ENCODE measurements around the gene PCDHGA7. TPM values are rescaled to one million over a fixed set of nuclear protein-coding genes. Genes with fewer than 3 reads are reported as not detected.
A peak's percentile ranks its signal among the peaks of the same experiment; 100 is the strongest.
"Not testable (repeated sequence)": the region's sequence is repeated elsewhere in the genome, so short reads cannot be mapped to it uniquely, and the experiment has no call there.

PCDHGA7 gene
- polyA plus RNA-seq (ENCODE audit: insufficient read length in 3 of 3): 1 to 10 TPM; 1.6 to 2.3 (median 2.2) TPM

DNA sequence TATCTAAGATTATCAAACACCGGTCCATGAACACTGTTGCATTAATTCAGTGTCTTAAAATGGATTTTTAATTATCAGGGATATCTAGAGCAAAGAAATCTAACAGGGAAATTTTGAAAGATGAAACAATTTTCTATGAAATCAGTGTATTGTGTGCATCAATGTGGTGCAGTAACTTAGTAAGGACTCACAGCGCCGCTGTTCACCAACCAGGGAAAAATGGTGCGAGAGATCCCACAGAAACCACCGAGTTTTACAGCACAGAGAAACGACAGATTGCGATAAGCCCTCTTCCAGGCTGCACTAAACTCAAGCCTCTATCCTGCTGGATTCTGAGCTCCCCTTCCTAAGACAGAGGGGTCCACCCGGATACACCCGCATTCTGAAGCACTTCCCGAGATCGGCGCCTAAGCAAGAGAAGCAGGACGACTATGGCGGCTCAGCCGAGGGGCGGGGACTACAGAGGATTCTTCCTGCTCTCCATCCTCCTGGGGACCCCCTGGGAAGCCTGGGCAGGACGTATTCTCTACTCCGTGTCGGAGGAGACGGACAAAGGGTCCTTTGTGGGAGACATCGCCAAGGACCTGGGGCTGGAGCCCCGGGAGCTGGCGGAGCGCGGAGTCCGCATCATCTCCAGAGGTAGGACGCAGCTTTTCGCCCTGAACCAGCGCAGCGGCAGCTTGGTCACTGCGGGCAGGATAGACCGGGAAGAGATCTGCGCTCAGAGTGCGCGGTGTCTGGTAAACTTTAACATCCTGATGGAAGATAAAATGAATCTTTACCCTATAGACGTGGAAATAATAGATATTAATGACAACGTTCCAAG lies at the start of gene PCDHGA7:
PCDHGA7 (plus strand) TSS at position 274 of the 826 bp plus-strand sequence; CDS start at position 432, 158 bp downstream.
- DNase-seq (ENCODE audit: low read depth in 3 of 3, low spot score in 2 of 3): no peak

GRCh38 chr5:141338538-141339306 lies 43.8 kb upstream of the PCDHGA7 start, which contains the start of gene PCDHGA2:
PCDHGA2 (plus strand) TSS chr5:141338760.
- peak in 2 of 3 donors; percentile 25 to 43 for DNase-seq (ENCODE audit: low read depth in 3 of 3, low spot score in 2 of 3)

- not testable (repeated sequence) for DNase-seq (ENCODE audit: low read depth in 3 of 3, low spot score in 2 of 3)
These were observed 41.7 kb upstream of the PCDHGA7 start for GRCh38 chr5:141340781-141341354.

- DNase-seq (ENCODE audit: low read depth in 3 of 3, low spot score in 2 of 3): no peak
These were observed 39.8 kb upstream of the PCDHGA7 start for GRCh38 chr5:141342773-141343172.

- no peak for DNase-seq (ENCODE audit: low read depth in 3 of 3, low spot score in 2 of 3)
These were observed 39.1 kb upstream of the PCDHGA7 start, which contains the start of gene PCDHGA3 for GRCh38 chr5:141343242-141343952. PCDHGA3 (plus strand) TSS chr5:141343829; CDS start chr5:141344034, 205 bp downstream.

GRCh38 chr5:141343953-141344463 lies 38.5 kb upstream of the PCDHGA7 start:
- no peak for DNase-seq (ENCODE audit: low read depth in 3 of 3, low spot score in 2 of 3)

- no peak for DNase-seq (ENCODE audit: low read depth in 3 of 3, low spot score in 2 of 3)
These were observed 37.2 kb upstream of the PCDHGA7 start for GRCh38 chr5:141345327-141345726.

DNA sequence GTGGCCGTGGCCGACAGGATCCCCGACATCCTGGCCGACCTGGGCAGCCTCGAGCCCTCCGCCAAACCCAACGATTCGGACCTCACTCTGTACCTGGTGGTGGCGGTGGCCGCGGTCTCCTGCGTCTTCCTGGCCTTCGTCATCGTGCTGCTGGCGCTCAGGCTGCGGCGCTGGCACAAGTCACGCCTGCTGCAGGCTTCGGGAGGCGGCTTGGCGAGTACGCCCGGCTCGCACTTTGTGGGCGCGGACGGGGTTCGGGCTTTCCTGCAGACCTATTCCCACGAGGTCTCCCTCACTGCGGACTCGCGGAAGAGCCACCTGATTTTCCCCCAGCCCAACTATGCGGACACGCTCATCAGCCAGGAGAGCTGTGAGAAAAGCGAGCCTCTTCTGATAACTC lies 36.5 kb upstream of the PCDHGA7 start:
- DNase-seq (ENCODE audit: low read depth in 3 of 3, low spot score in 2 of 3): not testable (repeated sequence)

- no peak for DNase-seq (ENCODE audit: low read depth in 3 of 3, low spot score in 2 of 3)
These were observed 32.5 kb upstream of the PCDHGA7 start, which contains the start of gene PCDHGB1 for GRCh38 chr5:141349917-141350619. PCDHGB1 (plus strand) TSS chr5:141350099; CDS start chr5:141350261, 162 bp downstream.

GRCh38 chr5:141351591-141351990 lies 31.0 kb upstream of the PCDHGA7 start:
- no peak for DNase-seq (ENCODE audit: low read depth in 3 of 3, low spot score in 2 of 3)

DNA sequence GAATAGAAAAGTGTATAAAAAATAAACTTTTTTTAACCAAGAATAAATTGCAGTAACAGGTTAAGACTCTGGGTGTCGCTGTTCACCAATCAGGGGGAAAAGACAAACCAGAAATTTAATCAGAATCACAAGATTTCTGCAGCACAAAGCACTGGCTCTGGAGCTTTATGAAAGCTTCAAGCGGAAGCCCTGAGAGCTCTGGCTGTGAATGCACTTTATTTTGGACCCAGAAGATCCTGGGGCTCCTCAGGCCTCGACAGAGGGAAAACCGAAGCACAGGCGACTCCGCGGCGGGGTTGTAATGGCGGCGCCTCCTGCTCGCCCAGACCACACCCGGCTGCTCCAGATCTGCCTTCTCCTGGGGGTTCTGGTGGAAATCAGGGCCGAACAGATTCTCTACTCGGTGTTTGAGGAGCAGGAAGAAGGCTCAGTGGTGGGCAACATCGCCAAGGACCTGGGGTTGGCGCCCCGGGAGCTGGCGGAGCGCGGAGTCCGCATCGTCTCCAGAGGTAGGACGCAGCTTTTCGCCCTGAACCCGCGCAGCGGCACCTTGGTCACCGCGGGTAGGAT lies 27.6 kb upstream of the PCDHGA7 start, which contains the start of gene PCDHGA4:
PCDHGA4 (plus strand) TSS at position 122 of the 570 bp plus-strand sequence; CDS start at position 209, 87 bp downstream.
- DNase-seq (ENCODE audit: low read depth in 3 of 3, low spot score in 2 of 3): no peak

- no peak for DNase-seq (ENCODE audit: low read depth in 3 of 3, low spot score in 2 of 3)
These were observed 26.9 kb upstream of the PCDHGA7 start for GRCh38 chr5:141355641-141356040.

- DNase-seq (ENCODE audit: low read depth in 3 of 3, low spot score in 2 of 3): no peak
These were observed 26.4 kb upstream of the PCDHGA7 start for GRCh38 chr5:141356133-141356532.

GRCh38 chr5:141356950-141357349 lies 25.6 kb upstream of the PCDHGA7 start:
- no peak for DNase-seq (ENCODE audit: low read depth in 3 of 3, low spot score in 2 of 3)

GRCh38 chr5:141359790-141360426 lies 22.6 kb upstream of the PCDHGA7 start, which contains the start of gene PCDHGB2:
PCDHGB2 (plus strand) TSS chr5:141359994; CDS start chr5:141360136, 142 bp downstream.
- no peak for DNase-seq (ENCODE audit: low read depth in 3 of 3, low spot score in 2 of 3)

- no peak for DNase-seq (ENCODE audit: low read depth in 3 of 3, low spot score in 2 of 3)
These were observed 21.9 kb upstream of the PCDHGA7 start for GRCh38 chr5:141360685-141361084.

DNA sequence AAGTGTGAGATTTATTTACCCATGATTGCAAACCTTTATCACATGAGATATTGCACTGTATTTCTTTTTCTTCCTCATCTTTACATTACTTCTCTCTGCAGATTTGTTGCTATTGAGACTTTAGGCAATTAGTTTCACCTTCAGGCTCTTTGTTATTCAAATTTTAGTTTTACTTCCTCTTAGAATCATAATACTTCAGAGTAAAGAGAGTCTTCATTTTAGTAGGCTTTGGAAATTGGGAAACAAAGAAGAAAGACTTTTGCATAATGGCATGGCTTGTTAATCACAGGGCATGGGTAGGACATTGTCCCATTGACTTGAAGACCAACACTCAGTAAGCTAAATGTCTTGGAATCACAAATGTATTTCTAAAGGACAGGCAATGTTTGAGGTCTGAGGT lies 19.8 kb upstream of the PCDHGA7 start:
- no peak for DNase-seq (ENCODE audit: low read depth in 3 of 3, low spot score in 2 of 3)

DNA sequence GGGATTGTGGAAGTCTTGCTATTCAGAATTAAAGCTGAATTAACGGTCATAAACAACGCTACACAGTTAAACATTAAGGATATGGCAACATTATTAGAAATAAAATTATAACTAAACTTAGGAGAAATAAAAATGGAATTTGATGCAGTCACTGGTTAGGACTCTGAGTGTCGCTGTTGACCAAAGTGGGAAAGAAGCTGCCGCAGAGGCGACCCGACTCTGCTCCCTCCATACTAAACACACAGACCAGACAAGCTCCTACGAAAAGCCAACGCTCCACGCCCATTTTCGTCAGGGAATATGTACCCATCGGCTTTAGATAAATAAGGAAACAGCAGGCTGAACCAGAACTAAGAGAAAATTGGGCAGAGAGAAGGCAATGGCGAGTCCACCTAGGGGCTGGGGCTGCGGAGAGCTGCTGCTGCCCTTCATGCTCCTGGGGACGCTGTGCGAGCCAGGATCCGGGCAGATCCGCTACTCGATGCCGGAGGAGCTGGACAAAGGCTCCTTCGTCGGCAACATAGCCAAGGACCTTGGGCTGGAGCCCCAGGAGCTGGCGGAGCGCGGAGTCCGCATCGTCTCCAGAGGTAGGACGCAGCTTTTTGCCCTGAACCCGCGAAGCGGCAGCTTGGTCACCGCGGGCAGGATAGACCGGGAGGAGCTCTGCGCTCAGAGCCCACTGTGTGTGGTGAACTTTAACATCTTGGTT lies 18.4 kb upstream of the PCDHGA7 start, which contains the start of gene PCDHGA5:
PCDHGA5 (plus strand) TSS at position 211 of the 709 bp plus-strand sequence; CDS start at position 380, 169 bp downstream.
- DNase-seq (ENCODE audit: low read depth in 3 of 3, low spot score in 2 of 3): no peak

Measured in right renal cortex interstitium (tissue), 3 donors.